Erythroblast (primary cell): ENCODE measurements around the gene LDLRAD4.

ENCODE experiments used
- DNase-seq, 2 experiments: peaks; one replicate each; lab custom pipeline; 2025; lab: John Stamatoyannopoulos, UW
- GATA1 ChIP-seq: IDR thresholded peaks from 2 replicates; pipeline ENCODE4 v1.6.1; 2011; ENCODE audit warnings: low read depth, mild to moderate bottlenecking, control low read depth, low read length, moderate library complexity
- POLR2A ChIP-seq: IDR thresholded peaks from 2 replicates; pipeline ENCODE4 v1.6.1; 2011; ENCODE audit warnings: mild to moderate bottlenecking, low read length

Gene LDLRAD4

GRCh38 chr18:13241083-13241892, 22.7 kb downstream of the LDLRAD4 start:
- DNase-seq, result no peak
- TF ChIP-seq POLR2A, result no peak
- TF ChIP-seq GATA1, result no peak

- no peak for DNase-seq
- no peak for TF ChIP-seq POLR2A
- TF ChIP-seq GATA1, result no peak
Measured at GRCh38 chr18:13241893-13242175, 23.3 kb downstream of the LDLRAD4 start.

GRCh38 chr18:13242797-13243196, 24.2 kb downstream of the LDLRAD4 start:
- no peak for DNase-seq
- TF ChIP-seq GATA1 (no peak), POLR2A (no peak)

GRCh38 chr18:13243363-13243762, 24.8 kb downstream of the LDLRAD4 start:
- no peak for TF ChIP-seq POLR2A
- TF ChIP-seq GATA1, result no peak
- no peak for DNase-seq

GRCh38 chr18:13244135-13244534, 25.6 kb downstream of the LDLRAD4 start:
- DNase-seq, result no peak
- TF ChIP-seq GATA1, result no peak
- no peak for TF ChIP-seq POLR2A

GRCh38 chr18:13245481-13246000, 27.0 kb downstream of the LDLRAD4 start:
- no peak for DNase-seq
- TF ChIP-seq POLR2A, result no peak
- TF ChIP-seq GATA1, result no peak

- TF ChIP-seq GATA1 (no peak), POLR2A (no peak)
- DNase-seq, result no peak
Measured at GRCh38 chr18:13246121-13246520, 27.6 kb downstream of the LDLRAD4 start.

GRCh38 chr18:13246591-13246990, 28.0 kb downstream of the LDLRAD4 start:
- DNase-seq, result no peak
- no peak for TF ChIP-seq POLR2A
- no peak for TF ChIP-seq GATA1

GRCh38 chr18:13247506-13247905, 28.9 kb downstream of the LDLRAD4 start:
- no peak for DNase-seq
- TF ChIP-seq GATA1, result no peak
- TF ChIP-seq POLR2A, result no peak

GRCh38 chr18:13252686-13253410, 34.3 kb downstream of the LDLRAD4 start:
- no peak for DNase-seq
- TF ChIP-seq POLR2A (no peak), GATA1 (no peak)

- DNase-seq, result no peak
- TF ChIP-seq POLR2A (no peak), GATA1 (no peak)
Measured at GRCh38 chr18:13253786-13254688, 35.5 kb downstream of the LDLRAD4 start.

- no peak for TF ChIP-seq POLR2A
- TF ChIP-seq GATA1, result no peak
- DNase-seq, result no peak
Measured at GRCh38 chr18:13254971-13255927, 36.7 kb downstream of the LDLRAD4 start.
